SK-N-SH (cell line): ENCODE results near the gene SAXO1. TPM values are rescaled to one million over a fixed set of nuclear protein-coding genes. Genes with fewer than 3 reads are reported as not detected.

Experiments used
- CTCF ChIA-PET: fragments of 300-600, 350-600 bp; formaldehyde crosslinking; extraction: SDS; loops from one replicate; lab custom pipeline; 2021; lab: Yijun Ruan, JAX
- POLR2A ChIA-PET: fragments of 350-600 bp; sonication (Branson Sonifier 250); formaldehyde crosslinking; extraction: SDS; loops from one replicate; lab custom pipeline; 2020; ENCODE audit warnings: antibody characterized with exemption, inconsistent platforms; lab: Yijun Ruan, JAX
- DNase-seq: peaks from one replicate; pipeline ENCODE4 v3.0.0; 2012
- H2AFZ ChIP-seq: fragments of 200-600 bp; sonication (generic); 2 replicates; pipeline ENCODE4 v1.8.1; 2016; ENCODE audit warnings: antibody characterized with exemption, mild to moderate bottlenecking, low read depth
- H3F3A ChIP-seq: fragments of 200-600 bp; sonication (generic); replicated peaks from 2 replicates; pipeline ENCODE3; 2016; ENCODE audit warnings: antibody characterized with exemption, mild to moderate bottlenecking; ENCODE audit not compliant: insufficient read depth
- H3K27ac ChIP-seq, 2 experiments: fragments of 200-500 bp in 1 of 2; fragments of 200-600 bp in 1 of 2; sonication (Bioruptor generic) in 1 of 2; sonication (generic), shearing (Covaris generic) in 1 of 2; 2 replicates each; pipeline versions ENCODE4 v1.5.1 to v1.6.1; 2014 to 2016; ENCODE audit warnings: low read depth in 2 of 2, inconsistent platforms in 1 of 2, low read length in 1 of 2, mild to moderate bottlenecking in 1 of 2, mixed read lengths in 1 of 2
- H3K27me3 ChIP-seq: fragments of 200-600 bp; sonication (generic), shearing (Covaris generic); 2 replicates; pipeline ENCODE4 v1.6.1; 2016; ENCODE audit warnings: mixed run types; ENCODE audit not compliant: insufficient read depth
- H3K36me3 ChIP-seq, 2 experiments: fragments of 200-500 bp in 1 of 2; fragments of 200-600 bp in 1 of 2; sonication (Bioruptor generic) in 1 of 2; sonication (generic) in 1 of 2; replicated peaks in 1 of 2; 2 replicates each; pipeline versions ENCODE3 to v1.5.1; 2014 to 2016; ENCODE audit warnings: low read length in 1 of 2, mild to moderate bottlenecking in 1 of 2; ENCODE audit not compliant: insufficient read depth in 2 of 2, control insufficient read depth in 1 of 2
- H3K4me1 ChIP-seq, 2 experiments: fragments of 200-500 bp in 1 of 2; fragments of 200-600 bp in 1 of 2; sonication (Bioruptor generic) in 1 of 2; sonication (generic), shearing (Covaris generic) in 1 of 2; 2 replicates each; pipeline versions ENCODE4 v1.5.1 to v1.6.1; 2014 to 2016; ENCODE audit warnings: low read depth in 1 of 2, low read length in 1 of 2, mixed run types in 1 of 2; ENCODE audit not compliant: insufficient read depth in 2 of 2, control insufficient read depth in 1 of 2
- H3K4me2 ChIP-seq: fragments of 200-600 bp; sonication (generic), shearing (Covaris generic); 2 replicates; pipeline ENCODE4 v1.6.1; 2017; ENCODE audit warnings: mixed run types
- H3K4me3 ChIP-seq, 2 experiments: fragments of 200-500 bp in 1 of 2; fragments of 200-600 bp in 1 of 2; sonication (Bioruptor generic) in 1 of 2; sonication (generic), shearing (Covaris generic) in 1 of 2; 2 replicates each; pipeline versions ENCODE4 v1.5.1 to v1.8.1; 2014 to 2016; ENCODE audit warnings: low read depth in 2 of 2, inconsistent platforms in 1 of 2, low read length in 1 of 2, mild to moderate bottlenecking in 1 of 2, mixed read lengths in 1 of 2, moderate library complexity in 1 of 2
- H3K79me2 ChIP-seq: fragments of 200-600 bp; sonication (generic); 2 replicates; pipeline ENCODE4 v1.8.1; 2017; ENCODE audit warnings: mild to moderate bottlenecking; ENCODE audit not compliant: insufficient read depth
- H3K9ac ChIP-seq: fragments of 200-600 bp; sonication (generic); 2 replicates; pipeline ENCODE4 v1.6.1; 2017; ENCODE audit warnings: mixed run types
- H3K9me2 ChIP-seq: fragments of 200-600 bp; sonication (generic); 2 replicates; pipeline ENCODE4 v1.6.1; 2017; ENCODE audit warnings: mixed run types
- H3K9me3 ChIP-seq: fragments of 200-600 bp; sonication (generic); 2 replicates; pipeline ENCODE4 v1.6.1; 2017; ENCODE audit warnings: mixed run types, mild to moderate bottlenecking, moderate library complexity
- H4K20me1 ChIP-seq: fragments of 200-600 bp; sonication (generic); 2 replicates; pipeline ENCODE4 v1.6.1; 2017; ENCODE audit warnings: mild to moderate bottlenecking, mixed run types; ENCODE audit not compliant: insufficient read depth
- CHD2 ChIP-seq: fragments of 150-350 bp; IDR thresholded peaks from 2 replicates; pipeline ENCODE4 v1.6.1; 2018; ENCODE audit warnings: low read length; ENCODE audit not compliant: partially characterized antibody
- ELF1 ChIP-seq: IDR thresholded peaks from 2 replicates; pipeline ENCODE4 v1.4.0; 2012
- FOSL2 ChIP-seq: IDR thresholded peaks from 2 replicates; pipeline ENCODE4 v1.4.0; 2012; ENCODE audit warnings: low read depth, mild to moderate bottlenecking, moderate library complexity, borderline replicate concordance
- FOXJ3 ChIP-seq: sonication (generic); formaldehyde crosslinking; IDR thresholded peaks from 2 replicates; pipeline ENCODE4 v1.5.1; 2020; ENCODE audit warnings: mild to moderate bottlenecking, missing genetic modification reagents
- GATA2 ChIP-seq: sonication (generic); formaldehyde crosslinking; IDR thresholded peaks from 2 replicates; pipeline ENCODE4 v1.5.0; 2020; ENCODE audit warnings: mild to moderate bottlenecking, missing genetic modification reagents
- JUND ChIP-seq: IDR thresholded peaks from 2 replicates; pipeline ENCODE4 v1.4.0; 2012
- MXI1 ChIP-seq: IDR thresholded peaks from 2 replicates; pipeline ENCODE4 v1.6.1; 2012; ENCODE audit warnings: mild to moderate bottlenecking, low read depth, low read length, improper control_type of control experiment
- NFIC ChIP-seq: IDR thresholded peaks from 2 replicates; pipeline ENCODE4 v1.4.0; 2012; ENCODE audit warnings: borderline replicate concordance
- POLR2AphosphoS5 ChIP-seq: IDR thresholded peaks from 2 replicates; pipeline ENCODE4 v1.6.1; 2012; ENCODE audit warnings: low read depth, low read length
- RFX5 ChIP-seq: IDR thresholded peaks from 2 replicates; pipeline ENCODE4 v1.6.1; 2012; ENCODE audit warnings: mild to moderate bottlenecking, improper control_type of control experiment, low read length
- SIN3A ChIP-seq: IDR thresholded peaks from 2 replicates; pipeline ENCODE4 v1.6.1; 2012; ENCODE audit warnings: low read depth, mild to moderate bottlenecking, low read length, moderate library complexity, borderline replicate concordance
- TAF1 ChIP-seq: IDR thresholded peaks from 2 replicates; pipeline ENCODE4 v1.6.1; 2012; ENCODE audit warnings: low read depth, mild to moderate bottlenecking, low read length, moderate library complexity, borderline replicate concordance
- TCF12 ChIP-seq: IDR thresholded peaks from 2 replicates; pipeline ENCODE4 v1.4.0; 2012
- USF1 ChIP-seq: IDR thresholded peaks from 2 replicates; pipeline ENCODE4 v1.4.0; 2012; ENCODE audit warnings: low read depth, borderline replicate concordance
- YY1 ChIP-seq: IDR thresholded peaks from 2 replicates; pipeline ENCODE4 v1.4.0; 2012; ENCODE audit warnings: low read depth, mild to moderate bottlenecking
- ZBTB33 ChIP-seq: IDR thresholded peaks from 2 replicates; pipeline ENCODE4 v1.4.0; 2012; ENCODE audit warnings: low read depth, borderline replicate concordance
- WGBS: methylation state at CpG from one replicate; pipeline ENCODE4 v1.1.6; 2017; ENCODE audit warnings: low lambda C conversion rate; 5-methylcytosine and 5-hydroxymethylcytosine counted together
- polyA plus RNA-seq, 3 experiments: library from polyadenylated mRNA; depleted of rRNA; stranded (reverse); fragments of >200 nt; gene quantifications; 2 replicates each; pipeline ENCODE4 v1.2.3, GENCODE V29; 2012
- TF ChIP-seq, protein P1 (sequence below): fragments of 150-350 bp; IDR thresholded peaks from 2 replicates; pipeline ENCODE4 v1.6.1; 2016; ENCODE audit warnings: mild to moderate bottlenecking, low read depth, low read length

SAXO1 gene
- polyA plus RNA-seq, 1 of the 3 experiments (the other 2 are of a cell fraction), result 0.03 TPM

GRCh38 chr9:18920141-18921084 lies 112.6 kb downstream of the SAXO1 start:
- 63% methylated on average over 4 of the region's 4 CpGs for WGBS
- no peaks in the 10 kb centered on the region for H3F3A ChIP-seq
- TF ChIP-seq FOSL2 (no peak), USF1 (no peak), RFX5 (no peak), CHD2 (no peak), GATA2 (no peak), YY1 (no peak), NFIC (no peak), JUND (no peak), TAF1 (no peak), TCF12 (no peak), FOXJ3 (no peak), ZBTB33 (no peak), MXI1 (no peak), ELF1 (no peak), SIN3A (no peak), POLR2AphosphoS5 (no peak)
- TF ChIP-seq, protein P1, sequence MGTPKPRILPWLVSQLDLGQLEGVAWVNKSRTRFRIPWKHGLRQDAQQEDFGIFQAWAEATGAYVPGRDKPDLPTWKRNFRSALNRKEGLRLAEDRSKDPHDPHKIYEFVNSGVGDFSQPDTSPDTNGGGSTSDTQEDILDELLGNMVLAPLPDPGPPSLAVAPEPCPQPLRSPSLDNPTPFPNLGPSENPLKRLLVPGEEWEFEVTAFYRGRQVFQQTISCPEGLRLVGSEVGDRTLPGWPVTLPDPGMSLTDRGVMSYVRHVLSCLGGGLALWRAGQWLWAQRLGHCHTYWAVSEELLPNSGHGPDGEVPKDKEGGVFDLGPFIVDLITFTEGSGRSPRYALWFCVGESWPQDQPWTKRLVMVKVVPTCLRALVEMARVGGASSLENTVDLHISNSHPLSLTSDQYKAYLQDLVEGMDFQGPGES, result no peak
- TF ChIP-seq, all 33 proteins: peak for 0
- Histone ChIP-seq H3K27me3 (no peaks in the 10 kb centered on the region), H3K9ac (no peak overlapping the region), H3K36me3 (no peaks in the 10 kb centered on the region), H3K4me3 (no peak overlapping the region), H2AFZ (no peak overlapping the region), H3K27ac (no peak overlapping the region), H3K9me3 (no peaks in the 10 kb centered on the region), H4K20me1 (no peaks in the 10 kb centered on the region), H3K9me2 (no peaks in the 10 kb centered on the region), H3K79me2 (no peaks in the 10 kb centered on the region), H3K4me2 (no peak overlapping the region), H3K4me1 (peaks cover 7 to 10% of the 10 kb centered on the region in 2 experiments; a peak in 2 of 4 replicates)
- CTCF ChIA-PET, result no interaction called here
- POLR2A ChIA-PET, result no interaction called here
- no peak for DNase-seq
